Activated CD4-positive, alpha-beta T cell treated with anti-CD3 and anti-CD28 coated beads, Interleukin-2, amount 10 ng/mL, durations not matched to agents 7 days and 5 days (primary cell): Measurements from ENCODE around the gene PRPF40B. TPM values are rescaled to one million over a fixed set of nuclear protein-coding genes. Genes with fewer than 3 reads are reported as not detected.
A peak's percentile ranks its signal among the peaks of the same experiment; 100 is the strongest.

Experiments used
- CTCF ChIA-PET: fragments of 350-600 bp; sonication (Branson Sonifier 250); formaldehyde crosslinking; loops from one replicate; lab custom pipeline; 2021; ENCODE audit warnings: antibody characterized with exemption; lab: Charles Lee
- POLR2A ChIA-PET: fragments of 350-600 bp; sonication (Branson Sonifier 250); formaldehyde crosslinking; loops from one replicate; lab custom pipeline; 2021; ENCODE audit warnings: antibody characterized with exemption; lab: Charles Lee
- DNase-seq: peaks from one replicate; pipeline ENCODE4 v3.0.0-alpha.2; 2020
- H3K27ac Mint-ChIP-seq: one replicate; pipeline ENCODE4 v1.8.0; 2021; ENCODE audit warnings: mild to moderate bottlenecking, moderate library complexity, mixed read lengths
- H3K27me3 Mint-ChIP-seq: one replicate; pipeline ENCODE4 v1.8.0; 2021; ENCODE audit warnings: mixed read lengths
- H3K36me3 Mint-ChIP-seq: one replicate; pipeline ENCODE4 v1.8.0; 2021; ENCODE audit warnings: low read depth, mixed read lengths
- H3K4me1 Mint-ChIP-seq: one replicate; pipeline ENCODE4 v1.8.0; 2021; ENCODE audit warnings: mixed read lengths
- H3K4me3 Mint-ChIP-seq: one replicate; pipeline ENCODE4 v1.8.0; 2021; ENCODE audit warnings: mild to moderate bottlenecking, moderate library complexity, mixed read lengths
- H3K9me3 Mint-ChIP-seq: one replicate; pipeline ENCODE4 v1.8.0; 2021; ENCODE audit warnings: mixed read lengths
- total RNA-seq, 2 experiments: library from RNA; stranded (reverse); gene quantifications; one replicate each; pipeline ENCODE4 v1.2.3, GENCODE V29; 2021

Gene PRPF40B
- total RNA-seq, 2 experiments from 2014 or later, result 11.6 to 11.7 TPM

GRCh38 chr12:49645146-49646039 is 22.0 kb downstream of the PRPF40B start:
- Mint-ChIP-seq H3K9me3 (no peaks in the 10 kb centered on the region), H3K27ac (peak overlapping the region; percentile 87), H3K36me3 (peaks cover 40% of the 10 kb centered on the region), H3K4me3 (no peak overlapping the region), H3K27me3 (no peaks in the 10 kb centered on the region), H3K4me1 (peaks cover 40% of the 10 kb centered on the region)
- no peak for DNase-seq
- ChIA-PET POLR2A (no interaction called here), CTCF (interaction anchor here (0.6 to 6.2 kb wide), 14 partner anchors 8 to 285 kb away, joined by 3 to 44 read pairs (median 6); partner anchors contain the start of genes FMNL3 and TMBIM6)

GRCh38 chr12:49646331-49646830 is 23.0 kb downstream of the PRPF40B start:
- no peaks in the 10 kb centered on the region for H3K27me3 Mint-ChIP-seq
- no peak overlapping the region for H3K4me3 Mint-ChIP-seq
- H3K27ac Mint-ChIP-seq, result no peak overlapping the region
- H3K4me1 Mint-ChIP-seq, result peaks cover 40% of the 10 kb centered on the region
- ChIA-PET POLR2A (no interaction called here), CTCF (interaction anchor here (1.0 to 6.2 kb wide), 7 partner anchors 9 to 95 kb away, joined by 3 to 44 read pairs (median 12); partner anchors contain the start of genes FMNL3 and TMBIM6)
- H3K36me3 Mint-ChIP-seq, result peaks cover 40% of the 10 kb centered on the region
- no peaks in the 10 kb centered on the region for H3K9me3 Mint-ChIP-seq
- DNase-seq, result no peak

GRCh38 chr12:49646871-49647654 is 23.7 kb downstream of the PRPF40B start:
- H3K4me1 Mint-ChIP-seq, result peaks cover 40% of the 10 kb centered on the region
- H3K27me3 Mint-ChIP-seq, result no peaks in the 10 kb centered on the region
- peak overlapping the region; percentile 46 for H3K27ac Mint-ChIP-seq
- peaks cover 40% of the 10 kb centered on the region for H3K36me3 Mint-ChIP-seq
- POLR2A ChIA-PET, result no interaction called here
- no peak overlapping the region for H3K4me3 Mint-ChIP-seq
- DNase-seq, result no peak
- CTCF ChIA-PET, result interaction anchor here (1.0 to 6.2 kb wide), 11 partner anchors 10 to 95 kb away, joined by 3 to 44 read pairs (median 10); partner anchors contain the start of genes FMNL3 and TMBIM6
- no peaks in the 10 kb centered on the region for H3K9me3 Mint-ChIP-seq

- Mint-ChIP-seq H3K27ac (peak overlapping the region; percentile 81), H3K27me3 (no peaks in the 10 kb centered on the region), H3K4me3 (no peak overlapping the region), H3K36me3 (peaks cover 43% of the 10 kb centered on the region), H3K4me1 (peaks cover 40% of the 10 kb centered on the region), H3K9me3 (no peaks in the 10 kb centered on the region)
- peak; percentile 19 for DNase-seq
- CTCF ChIA-PET, result interaction anchor here (0.8 to 6.2 kb wide), 13 partner anchors 7 to 93 kb away, joined by 3 to 44 read pairs (median 4); partner anchors contain the start of genes FMNL3 and TMBIM6
- POLR2A ChIA-PET, result interaction anchor here (0.5 to 1.4 kb wide), 3 partner anchors 55 to 223 kb away, joined by 3 to 4 read pairs (median 3); no protein-coding TSS in a partner anchor
These were observed 24.7 kb downstream of the PRPF40B start for GRCh38 chr12:49647827-49648711.

- peak overlapping the region; percentile 81 for H3K27ac Mint-ChIP-seq
- H3K27me3 Mint-ChIP-seq, result no peaks in the 10 kb centered on the region
- no peaks in the 10 kb centered on the region for H3K9me3 Mint-ChIP-seq
- peaks cover 42% of the 10 kb centered on the region for H3K36me3 Mint-ChIP-seq
- H3K4me3 Mint-ChIP-seq, result no peak overlapping the region
- CTCF ChIA-PET, result interaction anchor here (0.7 to 6.2 kb wide), 12 partner anchors 8 to 93 kb away, joined by 3 to 44 read pairs (median 5); partner anchors contain the start of genes FMNL3 and TMBIM6
- peaks cover 38% of the 10 kb centered on the region for H3K4me1 Mint-ChIP-seq
- POLR2A ChIA-PET, result interaction anchor here (0.9 to 1.4 kb wide), 2 partner anchors 55 to 57 kb away, joined by 3 to 4 read pairs; no protein-coding TSS in a partner anchor
- DNase-seq, result no peak
These were observed 25.3 kb downstream of the PRPF40B start for GRCh38 chr12:49648712-49649003.

GRCh38 chr12:49649445-49649844 is 26.1 kb downstream of the PRPF40B start:
- DNase-seq, result no peak
- no peaks in the 10 kb centered on the region for H3K9me3 Mint-ChIP-seq
- ChIA-PET POLR2A (interaction anchor here (0.9 to 1.4 kb wide), 2 partner anchors 54 to 56 kb away, joined by 3 to 4 read pairs; no protein-coding TSS in a partner anchor), CTCF (interaction anchor here (0.7 to 6.2 kb wide), 10 partner anchors 13 to 92 kb away, joined by 3 to 44 read pairs (median 8); partner anchors contain the start of genes FMNL3 and TMBIM6)
- H3K36me3 Mint-ChIP-seq, result peaks cover 43% of the 10 kb centered on the region
- no peaks in the 10 kb centered on the region for H3K27me3 Mint-ChIP-seq
- H3K4me1 Mint-ChIP-seq, result peaks cover 35% of the 10 kb centered on the region
- H3K27ac Mint-ChIP-seq, result peak overlapping the region; percentile 81
- H3K4me3 Mint-ChIP-seq, result no peak overlapping the region

- ChIA-PET CTCF (interaction anchor here (0.6 to 3.3 kb wide), 8 partner anchors 13 to 91 kb away, joined by 3 to 12 read pairs (median 4); partner anchors contain the start of gene TMBIM6), POLR2A (no interaction called here)
- peaks cover 42% of the 10 kb centered on the region for H3K36me3 Mint-ChIP-seq
- H3K27ac Mint-ChIP-seq, result no peak overlapping the region
- no peak overlapping the region for H3K4me3 Mint-ChIP-seq
- H3K27me3 Mint-ChIP-seq, result no peaks in the 10 kb centered on the region
- DNase-seq, result no peak
- peaks cover 31% of the 10 kb centered on the region for H3K4me1 Mint-ChIP-seq
- H3K9me3 Mint-ChIP-seq, result no peaks in the 10 kb centered on the region
These were observed 26.5 kb downstream of the PRPF40B start for GRCh38 chr12:49649892-49650291.

- H3K36me3 Mint-ChIP-seq, result peaks cover 36% of the 10 kb centered on the region
These were observed 28.5 kb downstream of the PRPF40B start for GRCh38 chr12:49651855-49652254.

GRCh38 chr12:49652921-49653520 is 29.7 kb downstream of the PRPF40B start:
- Mint-ChIP-seq H3K27ac (no peak overlapping the region), H3K36me3 (peaks cover 42% of the 10 kb centered on the region)
- POLR2A ChIA-PET, result no interaction called here

More at GRCh38 chr12:49651855-49652254, 28.5 kb downstream of the PRPF40B start:
- POLR2A ChIA-PET, result interaction anchor here (0.7 kb wide), 1 partner anchor 89 kb away, joined by 3 read pairs; the partner anchor contains the start of gene TMBIM6
- CTCF ChIA-PET, result interaction anchor here (0.5 to 3.2 kb wide), 9 partner anchors 11 to 121 kb away, joined by 3 to 12 read pairs (median 5); partner anchors contain the start of gene TMBIM6
- H3K4me3 Mint-ChIP-seq, result no peak overlapping the region
- H3K4me1 Mint-ChIP-seq, result peaks cover 33% of the 10 kb centered on the region
- H3K27ac Mint-ChIP-seq, result peak overlapping the region; percentile 34
- no peaks in the 10 kb centered on the region for H3K27me3 Mint-ChIP-seq
- H3K9me3 Mint-ChIP-seq, result no peaks in the 10 kb centered on the region
- no peak for DNase-seq

GRCh38 chr12:49654715-49655114 is 31.4 kb downstream of the PRPF40B start:
- CTCF ChIA-PET, result interaction anchor here (0.6 to 2.1 kb wide), 13 partner anchors 8 to 86 kb away, joined by 3 to 7 read pairs (median 4); partner anchors contain the start of genes FMNL3 and TMBIM6
- Mint-ChIP-seq H3K4me1 (peaks cover 21% of the 10 kb centered on the region), H3K27me3 (no peaks in the 10 kb centered on the region), H3K27ac (no peak overlapping the region), H3K4me3 (no peak overlapping the region), H3K36me3 (peaks cover 37% of the 10 kb centered on the region), H3K9me3 (no peaks in the 10 kb centered on the region)
- POLR2A ChIA-PET, result no interaction called here
- no peak for DNase-seq

More at GRCh38 chr12:49652921-49653520, 29.7 kb downstream of the PRPF40B start:
- CTCF ChIA-PET, result interaction anchor here (0.7 to 3.2 kb wide), 9 partner anchors 8 to 88 kb away, joined by 3 to 12 read pairs (median 4); partner anchors contain the start of gene TMBIM6
- Mint-ChIP-seq H3K27me3 (no peaks in the 10 kb centered on the region), H3K4me1 (peaks cover 33% of the 10 kb centered on the region), H3K9me3 (no peaks in the 10 kb centered on the region), H3K4me3 (no peak overlapping the region)
- no peak for DNase-seq
